ENCODE measurements around the gene TSPAN13.
"Not testable (repeated sequence)": the region's sequence is repeated elsewhere in the genome, so short reads cannot be mapped to it uniquely, and the experiment has no call there.

TSPAN13 gene

GRCh38 chr7:16762177-16762576 is 8.6 kb downstream of the TSPAN13 start:
- TF ChIP-seq CTCF (IDR thresholded peaks at IDR 0.05) (no peak), ZFX (IDR thresholded peaks at IDR 0.05; ENCODE audit: borderline replicate concordance) (no peak)
- H3K27ac ChIP-seq, result no peak overlapping the region

- TF ChIP-seq CTCF (IDR thresholded peaks at IDR 0.05) (no peak), ZFX (IDR thresholded peaks at IDR 0.05; ENCODE audit: borderline replicate concordance) (no peak)
- H3K27ac ChIP-seq, result no peak overlapping the region
These were observed 11.4 kb downstream of the TSPAN13 start for GRCh38 chr7:16764942-16765341.

- no peak for TF ChIP-seq CTCF (IDR thresholded peaks at IDR 0.05)
- no peak for TF ChIP-seq ZFX (IDR thresholded peaks at IDR 0.05; ENCODE audit: borderline replicate concordance)
- H3K27ac ChIP-seq, result no peak overlapping the region
These were observed 11.9 kb downstream of the TSPAN13 start for GRCh38 chr7:16765436-16765859.

- H3K27ac ChIP-seq, result not testable (repeated sequence)
These were observed 16.4 kb downstream of the TSPAN13 start for GRCh38 chr7:16769994-16770393.

- TF ChIP-seq ZFX (IDR thresholded peaks at IDR 0.05; ENCODE audit: borderline replicate concordance), result no peak
- no peak for TF ChIP-seq CTCF (IDR thresholded peaks at IDR 0.05)
- no peak overlapping the region for H3K27ac ChIP-seq
These were observed 17.2 kb downstream of the TSPAN13 start for GRCh38 chr7:16770657-16771329.

GRCh38 chr7:16773326-16773725 is 19.8 kb downstream of the TSPAN13 start:
- TF ChIP-seq ZFX (IDR thresholded peaks at IDR 0.05; ENCODE audit: borderline replicate concordance) (no peak), CTCF (IDR thresholded peaks at IDR 0.05) (no peak)
- H3K27ac ChIP-seq, result no peak overlapping the region

- TF ChIP-seq ZFX (IDR thresholded peaks at IDR 0.05; ENCODE audit: borderline replicate concordance), result no peak
- no peak for TF ChIP-seq CTCF (IDR thresholded peaks at IDR 0.05)
- H3K27ac ChIP-seq, result no peak overlapping the region
These were observed 20.3 kb downstream of the TSPAN13 start for GRCh38 chr7:16773884-16774283.

- H3K27ac ChIP-seq, result no peak overlapping the region
- no peak for TF ChIP-seq ZFX (IDR thresholded peaks at IDR 0.05; ENCODE audit: borderline replicate concordance)
These were observed 20.7 kb downstream of the TSPAN13 start for GRCh38 chr7:16774294-16774693.
